HG03064 (cell line): ENCODE measurements around the gene KCNJ4.
"Not testable (repeated sequence)": the region's sequence is repeated elsewhere in the genome, so short reads cannot be mapped to it uniquely, and the experiment has no call there.

ENCODE experiments used
- ATAC-seq: cut with Tn5 transposase; IDR thresholded peaks from one replicate; pipeline ENCODE4 v1.9.1; 2021; ENCODE audit warnings: low read depth; ENCODE audit not compliant: unreplicated experiment

KCNJ4 gene

DNA sequence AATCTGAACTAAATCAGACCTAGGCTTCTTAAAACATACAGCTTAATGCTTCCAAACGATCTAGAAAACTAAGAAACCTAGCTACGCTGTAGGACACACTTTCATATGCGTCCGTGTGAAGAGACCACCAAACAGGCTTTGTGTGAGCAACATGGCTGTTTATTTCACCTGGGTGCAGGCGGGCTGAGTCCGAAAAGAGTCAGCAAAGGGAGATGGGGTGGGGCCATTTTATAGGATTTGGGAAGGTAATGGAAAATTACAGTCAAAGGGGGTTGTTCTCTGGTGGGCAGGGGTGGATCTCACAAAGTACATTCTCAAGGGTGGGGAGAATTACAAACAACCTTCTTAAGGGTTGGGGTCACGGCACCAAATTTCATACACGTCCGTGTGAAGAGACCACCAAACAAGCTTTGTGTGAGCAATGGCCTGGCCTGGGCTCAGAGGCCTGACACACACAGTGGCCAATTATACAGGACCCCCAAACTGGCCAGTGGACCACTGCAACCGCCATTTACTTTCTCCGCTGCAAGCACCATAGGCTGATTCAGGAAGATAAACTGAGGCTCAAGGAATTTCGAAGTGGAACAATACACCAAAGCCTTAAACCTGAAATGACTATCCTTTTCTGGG lies 58.4 kb downstream of the KCNJ4 start:
- ATAC-seq, result not testable (repeated sequence)

DNA sequence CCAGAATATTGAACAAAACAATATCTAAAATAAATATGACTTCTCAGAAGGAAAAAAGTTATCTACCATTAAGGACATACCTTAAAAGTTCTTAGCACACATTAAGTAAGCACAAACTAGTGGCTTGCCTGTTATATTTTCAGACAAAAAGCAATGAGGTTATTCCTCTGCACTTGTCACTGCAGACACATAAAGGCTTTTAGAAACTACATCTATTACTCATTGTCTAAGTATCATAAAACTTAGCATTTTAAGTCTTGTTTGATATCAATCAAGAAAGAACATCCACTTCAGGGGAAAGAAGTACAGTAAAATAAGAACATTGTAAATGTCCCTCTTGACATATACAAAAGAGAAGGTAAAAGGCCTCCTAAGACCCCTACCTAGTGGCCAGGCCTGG lies 59.1 kb downstream of the KCNJ4 start:
- not testable (repeated sequence) for ATAC-seq

DNA sequence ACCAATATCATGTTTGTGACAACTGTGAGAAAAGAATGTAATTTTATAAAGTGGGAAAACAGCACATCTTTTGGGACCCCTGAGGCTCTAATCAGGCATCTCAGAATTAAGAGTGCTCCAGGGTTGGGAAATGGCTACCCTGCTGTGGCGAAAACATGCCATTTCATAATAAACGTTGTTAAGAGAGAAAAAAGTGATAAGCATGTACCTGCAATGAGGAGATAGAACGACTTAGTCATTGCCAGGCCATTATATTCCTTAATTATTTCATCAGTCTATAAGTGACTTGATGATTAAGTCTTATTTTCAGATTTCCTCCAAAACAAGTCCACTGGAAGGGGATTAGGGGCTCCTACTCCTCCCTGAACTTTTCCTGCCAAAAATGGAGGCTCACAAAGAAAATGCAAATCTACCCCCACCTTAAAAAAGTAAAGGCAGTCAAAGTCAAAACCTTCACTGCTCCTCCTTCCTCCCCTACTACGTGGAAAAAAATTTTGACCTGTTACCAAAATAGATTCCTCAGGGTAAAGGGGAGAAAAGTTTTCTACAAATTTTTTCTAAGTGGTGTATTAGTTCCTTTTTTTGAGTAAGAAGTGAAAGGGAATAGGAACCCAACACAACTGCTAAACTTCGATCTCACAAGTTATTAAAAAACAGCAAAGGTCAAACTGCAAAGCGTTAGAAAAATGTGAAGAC lies 59.9 kb downstream of the KCNJ4 start:
- not testable (repeated sequence) for ATAC-seq

DNA sequence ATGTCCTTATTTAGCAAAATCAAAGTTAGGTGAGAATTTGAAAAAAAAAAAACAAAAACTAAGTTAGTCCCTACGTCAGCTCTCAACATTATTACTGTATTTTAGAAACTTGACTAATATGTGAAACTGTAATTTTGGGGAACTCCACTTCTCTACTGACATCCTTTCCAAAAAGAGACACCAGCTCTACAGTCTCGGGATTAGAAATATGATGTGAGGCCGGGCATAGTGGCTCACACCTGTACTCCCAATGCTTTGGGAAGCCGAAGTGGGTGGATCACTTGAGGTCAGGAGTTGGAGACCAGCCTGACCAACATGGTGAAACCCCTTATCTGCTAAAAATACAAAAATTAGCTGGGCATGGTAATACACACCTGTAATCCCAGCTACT lies 65.6 kb downstream of the KCNJ4 start:
- not testable (repeated sequence) for ATAC-seq

DNA sequence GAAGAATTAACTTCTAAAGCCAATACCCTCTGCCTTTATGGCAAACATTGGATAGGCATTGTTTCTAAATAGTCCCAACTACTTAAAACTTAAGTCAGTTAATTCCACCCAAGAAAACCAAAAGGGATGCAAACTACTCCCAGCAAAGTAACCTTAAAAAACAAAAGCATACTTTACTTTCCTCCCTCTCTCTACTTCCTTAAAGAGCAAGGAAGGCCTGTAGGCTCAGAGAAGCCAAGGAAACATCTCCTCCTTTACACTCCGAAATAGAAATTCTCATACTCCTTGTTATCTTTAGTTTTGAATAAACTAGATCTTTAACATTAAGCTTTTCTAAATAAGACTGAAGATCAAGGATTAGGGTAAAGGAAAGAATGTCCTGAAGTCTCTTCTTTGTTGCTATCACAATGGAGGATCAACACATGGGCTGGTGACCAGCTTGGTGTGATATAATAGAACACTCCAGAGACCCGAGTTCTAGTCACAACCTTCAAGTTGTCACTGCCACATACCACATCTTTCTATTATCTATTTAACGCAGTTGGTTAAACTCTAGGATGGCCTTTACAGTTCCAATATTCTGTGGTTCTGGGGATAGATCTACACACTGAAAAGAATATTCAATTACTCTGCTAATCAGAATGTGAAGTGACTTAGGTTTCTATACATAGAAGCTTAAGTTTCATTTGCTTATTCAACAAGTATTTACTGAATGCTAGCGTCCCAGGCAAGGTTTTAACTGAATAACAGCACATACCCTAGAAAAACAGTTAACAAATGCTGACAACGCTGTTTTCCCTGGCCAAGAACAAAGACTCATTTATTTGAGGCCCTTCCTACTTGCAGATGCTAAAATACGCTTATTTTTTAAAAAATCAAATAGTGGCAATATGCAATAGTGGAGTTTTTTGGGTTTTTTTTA lies 66.2 kb downstream of the KCNJ4 start:
- ATAC-seq, result not testable (repeated sequence)

DNA sequence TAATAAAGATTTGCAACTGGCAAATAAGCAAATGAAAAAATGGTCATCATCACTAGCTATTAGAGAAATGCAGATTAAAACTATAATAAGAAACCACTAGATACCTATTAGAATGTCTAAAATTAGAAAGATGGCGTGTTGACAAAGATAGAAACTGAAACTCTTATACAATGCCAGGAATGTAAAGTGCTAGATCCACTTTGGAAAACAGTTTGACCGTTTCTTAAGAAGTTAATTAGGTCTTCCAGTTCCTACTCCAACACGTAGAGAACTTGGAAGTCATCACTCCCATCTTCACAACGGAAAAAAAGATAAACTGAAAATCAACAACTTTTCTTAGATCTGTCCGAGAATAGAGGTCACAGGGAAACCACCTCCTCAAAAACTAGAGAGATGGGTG lies 68.1 kb downstream of the KCNJ4 start:
- ATAC-seq, result not testable (repeated sequence)

DNA sequence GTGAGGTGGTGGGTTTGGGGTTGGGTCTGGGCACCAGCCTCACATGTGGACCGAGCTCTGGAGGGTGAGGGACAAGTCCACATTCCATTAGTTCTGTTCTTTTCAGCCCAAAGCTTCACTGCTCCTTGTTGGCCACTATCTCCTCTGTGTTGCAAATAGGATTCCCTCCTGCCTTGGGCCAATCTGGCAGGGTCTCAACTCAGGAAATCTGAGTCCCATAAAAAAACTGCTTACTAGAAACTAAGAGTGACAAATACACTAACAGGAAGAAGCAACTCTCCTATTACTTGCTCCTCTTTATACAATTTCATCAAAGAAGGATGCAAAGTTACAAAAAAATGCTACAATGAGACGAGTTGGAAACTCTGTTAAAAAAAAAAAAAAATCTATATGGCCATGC lies 71.6 kb downstream of the KCNJ4 start:
- no peak for ATAC-seq

DNA sequence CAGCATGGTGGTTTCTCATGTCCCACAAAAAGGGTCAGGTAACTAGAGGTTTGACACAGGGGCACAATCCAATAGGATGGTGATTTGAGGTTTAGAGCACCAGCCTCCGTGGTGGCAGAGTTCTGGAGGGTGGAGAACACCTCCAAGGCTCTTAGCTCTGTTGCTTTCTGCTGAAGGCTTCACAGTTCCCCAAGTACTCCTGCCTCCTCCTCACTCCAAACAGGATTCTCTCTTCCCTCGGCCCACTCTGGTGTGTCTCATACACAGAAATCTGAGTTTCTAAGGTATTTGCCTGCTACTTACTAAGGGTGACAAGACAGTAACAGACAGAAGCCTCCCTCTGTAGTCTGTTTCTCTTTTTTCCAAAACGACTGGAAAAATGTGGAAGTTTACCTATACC lies 73.6 kb downstream of the KCNJ4 start:
- not testable (repeated sequence) for ATAC-seq
